HG03025 (cell line): ENCODE results near the gene TDRD10.

Source experiments
- ATAC-seq: cut with Tn5 transposase; IDR thresholded peaks from one replicate; pipeline ENCODE4 v1.9.1; 2021; ENCODE audit warnings: mild to moderate bottlenecking, moderate library complexity; ENCODE audit not compliant: unreplicated experiment, low FRiP score

The TDRD10 gene

DNA sequence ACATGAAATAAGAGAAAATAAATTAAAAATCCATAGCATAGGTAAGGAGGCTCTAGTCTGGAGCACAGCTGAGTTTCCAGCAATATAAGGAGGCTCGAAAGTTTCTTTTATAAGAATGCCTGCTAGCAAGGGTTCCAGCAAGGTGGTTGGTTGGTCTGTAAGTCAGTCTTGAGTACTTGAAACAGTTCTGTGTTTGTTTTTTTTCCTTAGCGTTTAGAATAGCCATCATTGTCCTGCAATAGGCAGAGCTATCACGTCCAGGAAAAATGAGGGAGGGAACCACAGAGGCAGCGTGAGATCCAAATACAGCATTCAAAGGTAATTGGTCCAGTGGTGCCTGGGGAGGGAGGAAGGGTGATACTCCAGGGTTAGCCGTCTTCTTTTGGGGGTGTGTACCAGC is 48.1 kb downstream of the TDRD10 start:
- no peak for ATAC-seq

DNA sequence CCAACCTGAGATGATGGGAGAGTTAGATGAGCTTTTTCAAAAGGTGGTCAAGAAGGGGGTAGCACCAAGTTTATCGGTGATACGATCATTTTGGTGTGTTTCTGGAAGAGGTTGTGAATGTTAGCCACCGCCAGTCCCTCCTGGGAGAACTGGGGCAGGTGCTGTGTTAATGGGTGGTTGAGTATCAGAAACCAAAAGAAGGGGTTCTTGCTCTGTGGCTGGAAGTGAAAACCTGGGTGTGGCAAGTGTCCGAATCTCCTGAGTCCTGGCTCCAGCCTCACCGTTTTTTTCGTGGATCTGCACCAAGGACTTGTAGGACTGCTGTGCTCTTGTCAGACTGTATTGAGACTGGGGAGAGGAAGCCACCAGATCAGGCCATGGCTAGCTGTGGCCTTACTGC is 48.6 kb downstream of the TDRD10 start:
- ATAC-seq = no peak

DNA sequence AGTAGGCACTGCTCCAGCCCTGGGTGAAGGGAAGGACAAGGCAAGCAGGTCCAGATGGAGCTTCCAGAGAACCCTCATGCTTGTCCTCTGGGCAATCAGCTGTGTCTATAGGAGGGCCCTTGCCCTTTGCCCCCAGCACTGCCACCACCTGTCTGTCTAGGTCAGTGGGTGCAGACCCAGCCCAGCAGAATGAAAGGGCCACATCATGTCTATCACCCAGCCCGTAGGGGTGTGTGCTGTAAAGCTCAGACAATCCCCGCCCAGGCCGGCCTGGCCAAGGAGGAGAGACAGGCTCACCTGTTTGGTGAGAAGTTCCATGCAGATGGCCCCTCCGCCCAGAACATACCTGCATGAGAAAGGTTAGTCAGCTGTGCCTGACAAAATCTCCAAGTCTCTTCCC is 49.5 kb downstream of the TDRD10 start:
- no peak for ATAC-seq

DNA sequence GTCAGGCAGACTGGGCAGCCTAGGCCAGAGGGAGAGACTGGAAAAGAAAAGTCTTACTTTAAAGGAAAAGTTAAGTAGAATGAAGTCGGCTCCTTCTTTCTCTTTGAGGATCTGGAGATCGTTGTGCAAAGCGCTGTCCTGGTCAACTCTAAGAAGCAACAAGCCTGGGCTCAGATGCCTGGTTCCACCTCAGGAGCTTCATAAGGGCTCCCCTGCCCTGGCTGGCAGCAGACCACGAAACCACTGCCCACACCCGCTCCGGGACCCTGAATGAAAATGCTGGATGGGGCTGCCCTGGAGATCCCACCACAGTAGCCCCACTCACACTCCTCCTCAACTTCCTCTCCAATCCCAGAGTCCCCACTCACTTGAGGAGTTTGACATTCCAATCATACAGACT is 50.0 kb downstream of the TDRD10 start:
- ATAC-seq = no peak

DNA sequence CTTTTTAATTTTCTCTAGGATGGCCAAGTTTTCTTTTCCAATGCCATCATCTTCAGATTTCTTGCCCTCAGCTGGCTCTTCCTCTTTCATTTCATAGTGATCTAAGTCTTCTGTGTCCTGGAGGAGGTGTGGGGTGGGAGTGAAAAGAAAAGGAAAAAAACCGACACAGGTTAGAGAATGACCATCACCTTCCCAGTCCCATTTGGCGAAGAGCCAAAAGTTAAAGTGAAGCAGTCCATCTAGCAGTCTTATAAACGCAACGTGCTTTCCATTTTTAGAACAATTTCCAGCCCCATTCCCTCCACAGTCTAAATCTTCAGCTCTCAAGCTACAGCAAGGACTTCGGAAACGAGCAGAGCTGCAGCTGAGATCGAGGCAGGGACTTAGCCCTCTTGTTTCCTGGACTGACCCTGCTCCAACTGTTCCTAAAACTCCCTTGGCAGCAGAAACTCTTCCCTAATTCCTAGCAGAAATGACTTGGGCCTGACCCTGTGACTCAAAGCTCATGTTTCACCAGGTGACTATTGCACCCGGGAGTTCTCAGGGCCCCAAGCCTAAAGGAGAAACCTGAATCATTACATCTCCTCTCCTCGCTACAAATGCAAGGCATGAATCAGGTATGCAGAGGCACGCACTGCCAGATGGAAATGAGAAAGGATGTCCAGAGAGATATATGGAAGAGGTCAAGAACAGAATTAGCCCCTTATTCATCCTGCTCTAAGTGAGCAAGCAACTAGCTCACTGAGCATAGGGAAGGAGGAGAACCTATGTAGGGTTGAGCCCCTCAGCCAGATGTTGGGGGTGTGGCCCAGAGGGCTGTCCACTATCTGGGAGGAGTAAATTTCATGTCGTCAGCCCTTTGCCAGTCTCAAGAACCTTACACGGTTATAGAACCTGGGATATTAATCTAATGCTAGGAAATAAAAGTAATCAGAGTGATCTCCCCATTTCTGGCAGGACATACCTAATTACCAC is 51.3 kb downstream of the TDRD10 start:
- ATAC-seq = no peak

DNA sequence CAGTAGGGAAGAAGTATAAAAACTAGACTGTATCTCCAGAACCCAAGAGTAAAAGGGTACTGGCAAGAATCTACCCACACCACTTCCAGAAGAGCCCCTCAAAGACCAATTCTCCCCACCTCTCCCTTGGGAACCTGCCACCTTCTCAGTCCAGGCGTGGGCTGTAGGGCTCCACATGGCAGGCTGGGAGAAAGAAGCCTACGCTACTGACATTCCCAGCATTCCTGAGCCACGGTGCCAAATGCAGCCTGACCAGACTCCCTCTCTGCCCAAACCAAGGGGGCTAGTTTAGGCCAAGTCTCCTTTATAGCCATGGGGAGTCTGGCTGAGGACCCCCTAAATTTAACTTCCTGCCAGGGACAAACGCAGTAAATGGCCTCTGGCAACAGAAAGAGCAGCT is 54.4 kb downstream of the TDRD10 start:
- no peak for ATAC-seq

DNA sequence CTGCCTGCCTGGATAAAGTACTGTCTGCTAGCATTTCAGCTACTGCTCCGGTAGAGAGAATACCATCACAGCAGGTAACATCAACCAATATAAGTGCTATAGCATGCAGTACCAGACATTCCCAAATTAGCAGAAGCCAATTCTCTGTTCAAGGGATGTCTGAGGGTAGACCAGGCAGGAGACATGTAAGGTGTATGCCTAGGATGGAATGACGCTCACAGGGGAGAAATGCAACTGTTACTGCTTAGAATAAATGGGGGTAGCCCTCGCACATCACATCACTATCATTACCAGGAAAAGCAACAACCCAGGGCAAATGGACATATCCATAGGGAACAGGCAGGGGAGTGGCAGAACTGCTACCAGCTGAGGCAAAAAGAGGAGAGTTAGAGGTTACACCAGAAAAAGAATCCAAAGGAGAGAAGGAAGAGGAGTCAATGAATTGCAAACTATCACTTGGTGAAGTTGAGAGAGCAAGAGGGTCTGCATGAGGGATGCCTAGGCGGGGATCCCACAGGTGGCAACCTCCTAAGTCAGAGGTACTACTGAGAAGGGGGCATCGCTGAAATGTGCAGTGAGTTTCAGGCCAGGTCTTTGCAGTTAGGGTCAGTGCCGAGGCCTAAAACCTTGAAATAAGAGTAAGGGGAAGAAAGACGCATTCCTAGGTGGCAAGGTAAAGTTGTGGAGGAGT is 55.4 kb downstream of the TDRD10 start:
- ATAC-seq = no peak

DNA sequence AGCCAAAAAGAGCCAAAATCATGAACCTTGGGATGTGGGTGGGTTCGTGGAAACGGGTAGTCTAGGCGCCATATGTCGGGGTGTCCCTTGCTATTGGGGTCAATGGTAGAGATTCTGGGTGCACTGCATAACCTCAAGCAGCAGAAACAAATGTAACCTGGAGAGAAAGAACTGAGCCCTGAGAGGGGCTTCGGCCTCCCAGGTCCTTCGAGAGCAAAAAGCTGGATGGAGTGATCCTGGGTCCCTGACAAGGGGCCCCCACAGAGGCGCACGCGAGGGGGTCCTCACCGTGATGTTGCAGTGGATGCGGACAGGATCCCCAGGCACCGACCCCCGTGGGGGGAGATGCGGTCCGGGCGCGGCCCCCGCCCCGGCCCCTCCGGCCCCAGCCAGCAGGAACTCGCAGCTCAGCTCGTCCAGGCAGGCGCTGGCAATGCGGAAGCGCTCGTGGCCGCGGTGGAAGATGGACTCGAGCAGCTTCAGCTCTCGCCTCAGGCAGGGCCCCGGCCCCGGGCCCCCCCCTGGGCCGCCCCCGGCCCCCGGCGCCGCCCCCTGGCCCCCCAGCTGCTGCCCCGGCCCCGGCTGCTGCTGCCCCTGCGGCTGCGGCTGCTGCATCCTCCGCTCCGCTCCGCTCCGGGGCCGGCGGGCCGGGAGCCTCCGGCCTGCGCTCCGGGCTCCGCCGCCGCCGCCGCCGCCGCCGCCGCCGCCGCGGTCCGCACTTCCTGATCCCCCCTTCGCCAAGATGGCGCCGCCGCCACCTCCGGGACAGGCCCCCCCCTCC is 56.1 kb downstream of the TDRD10 start, which contains the start of gene UBE2Q1:
TSS of gene UBE2Q1 (minus strand) at position 724 of the 781 bp plus-strand sequence. CDS start at position 615, 109 bp downstream.
- ATAC-seq = peak; percentile 18

DNA sequence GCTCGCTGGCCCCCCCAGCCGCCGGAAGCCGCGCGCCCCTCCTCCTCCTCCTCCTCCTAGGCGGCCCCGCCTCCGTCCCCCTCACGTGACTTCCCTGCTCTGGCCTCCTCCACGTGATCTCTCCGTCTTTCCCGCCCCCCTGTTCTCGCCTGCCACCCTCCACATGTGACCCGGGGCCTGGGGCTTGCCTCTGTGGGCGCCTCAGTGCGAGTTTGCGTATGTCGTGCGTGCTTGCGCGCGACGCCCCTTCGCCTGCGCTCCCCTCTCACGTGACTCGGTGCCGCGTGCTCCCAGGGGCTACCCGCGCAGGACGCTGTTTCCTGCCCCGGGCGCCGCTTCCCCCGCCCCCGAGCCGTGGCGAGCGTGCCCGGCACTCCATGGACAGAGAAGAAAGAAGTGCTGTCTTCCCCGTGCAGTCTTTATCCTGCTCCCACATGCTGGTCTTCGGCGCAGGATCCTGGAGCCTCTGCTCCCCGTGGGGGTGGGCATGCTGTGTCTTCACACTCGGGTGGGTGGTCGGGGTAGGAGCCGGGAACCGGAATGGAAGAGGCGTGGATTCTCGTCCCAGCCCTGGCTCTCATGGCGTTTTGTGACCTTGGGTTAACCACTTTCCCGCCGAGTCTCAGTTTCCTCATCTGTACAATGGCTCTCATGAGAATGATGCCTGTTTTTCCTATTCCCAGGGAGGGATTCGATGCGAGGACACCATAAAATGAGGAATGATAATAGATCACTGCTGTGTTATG is 56.9 kb downstream of the TDRD10 start:
- ATAC-seq = peak; percentile 86

DNA sequence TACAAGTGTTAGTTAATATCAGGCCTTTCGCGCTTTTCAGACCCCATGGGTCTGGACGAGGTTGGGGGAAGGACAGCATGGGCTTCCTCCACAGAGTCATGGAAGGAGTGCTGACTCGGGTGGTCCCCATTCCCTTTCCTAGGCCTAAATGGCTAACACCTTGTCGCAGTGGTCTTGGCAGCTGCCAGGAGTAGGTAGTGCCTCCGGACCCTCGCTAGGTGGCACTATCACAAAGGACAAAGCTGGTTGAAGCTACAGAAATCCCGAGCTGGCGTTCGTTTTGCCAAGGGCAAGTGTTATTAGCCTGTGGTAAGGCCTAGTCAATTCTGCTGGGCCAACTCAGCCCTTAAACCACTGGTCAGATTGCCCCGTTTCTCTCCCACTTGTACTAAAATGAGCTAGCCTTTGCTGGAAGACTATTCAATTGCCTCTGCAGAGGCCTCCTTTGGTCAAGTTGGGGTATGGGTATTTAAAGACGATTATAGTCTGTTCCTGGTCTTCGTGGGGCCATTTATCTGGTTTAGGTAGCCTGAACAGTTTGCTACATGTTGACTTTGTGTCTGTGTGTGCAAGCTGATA is 57.5 kb downstream of the TDRD10 start:
- peak; percentile 17 for ATAC-seq

DNA sequence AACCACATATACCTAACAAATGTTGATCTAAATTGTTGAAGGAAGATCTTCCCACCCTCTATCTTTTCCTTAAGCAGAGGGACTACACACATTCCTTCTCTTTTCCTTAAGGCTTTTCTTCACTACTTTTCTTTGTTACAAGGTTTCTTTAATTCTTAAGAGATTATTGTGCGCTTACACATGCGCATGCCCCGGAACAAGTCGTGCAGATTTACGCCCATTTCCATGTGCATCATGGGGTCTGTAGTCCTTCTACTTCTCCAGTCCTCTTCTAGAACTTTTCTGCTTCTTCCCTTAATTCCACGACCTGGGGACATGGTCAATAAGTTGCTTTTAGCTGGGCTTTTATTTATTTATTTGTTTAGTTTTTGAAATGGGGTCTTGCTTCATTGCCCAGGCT is 63.9 kb downstream of the TDRD10 start:
- ATAC-seq = no peak

DNA sequence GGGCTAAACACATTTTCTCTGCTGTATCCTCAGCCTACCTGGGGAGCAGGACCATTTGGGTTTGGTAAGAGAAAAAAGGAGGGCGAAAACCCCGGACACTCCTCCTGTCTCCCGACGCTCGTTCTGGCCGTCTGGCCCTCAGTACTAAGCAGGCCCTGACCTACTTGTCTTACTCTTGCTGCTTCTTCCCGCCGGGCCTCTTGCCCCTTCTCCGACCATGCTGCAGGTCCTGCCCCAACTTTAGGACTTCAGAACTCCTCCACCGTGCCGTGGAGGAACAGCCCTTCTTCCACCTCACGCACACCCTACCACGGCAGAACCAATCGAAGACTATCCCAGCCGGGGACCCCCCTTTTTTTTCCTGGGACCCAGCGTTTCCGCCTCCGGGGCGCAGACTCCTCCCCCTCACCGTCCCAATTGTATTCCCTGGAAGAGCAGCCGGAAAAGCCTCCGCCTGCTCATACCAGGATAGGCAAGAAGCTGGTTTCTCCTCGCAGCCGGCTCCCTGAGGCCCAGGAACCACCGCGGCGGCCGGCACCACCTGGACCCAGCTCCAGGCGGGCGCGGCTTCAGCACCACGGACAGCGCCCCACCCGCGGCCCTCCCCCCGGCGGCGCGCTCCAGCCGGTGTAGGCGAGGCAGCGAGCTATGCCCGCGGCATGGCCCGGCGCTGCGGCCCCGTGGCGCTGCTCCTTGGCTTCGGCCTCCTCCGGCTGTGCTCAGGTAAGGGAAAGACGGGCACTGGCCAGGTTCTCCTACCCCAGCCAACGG is 65.6 kb downstream of the TDRD10 start, which contains the start of gene CHRNB2:
TSS of gene CHRNB2 (plus strand) at position 393 of the 771 bp plus-strand sequence. CDS start at position 660, 267 bp downstream.
- ATAC-seq = no peak

DNA sequence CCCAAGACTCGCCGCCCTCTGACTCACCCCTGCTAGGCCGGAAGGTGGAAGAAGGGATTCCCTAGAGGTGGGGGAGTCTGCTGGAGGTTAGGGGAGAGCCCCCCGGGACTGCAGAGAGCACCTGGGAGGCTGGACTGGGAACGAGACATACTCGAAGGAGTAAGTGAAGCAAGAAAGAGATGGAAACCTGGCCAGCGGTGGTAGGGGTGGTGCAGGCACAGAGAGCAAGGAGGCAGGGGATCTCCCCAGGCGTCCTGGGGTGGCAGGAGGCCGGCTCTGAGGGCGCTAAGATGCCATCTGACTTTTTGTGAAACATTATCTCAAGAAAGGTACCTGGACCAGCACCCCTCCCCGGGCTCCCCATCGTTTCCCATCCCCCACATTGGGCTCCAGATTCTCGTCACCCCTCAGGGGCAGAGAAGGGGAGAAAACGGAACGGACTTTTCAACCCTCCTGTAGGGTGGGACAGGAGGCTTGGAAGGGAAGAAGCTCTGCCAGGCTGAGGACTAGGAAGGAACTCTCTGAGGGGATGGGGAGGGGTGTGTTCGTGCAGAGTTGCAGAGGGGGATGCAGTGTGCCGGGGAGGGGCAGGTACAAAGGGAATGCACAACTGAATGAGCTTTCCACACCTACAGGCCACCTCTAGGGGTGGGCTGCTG is 66.3 kb downstream of the TDRD10 start:
- no peak for ATAC-seq

DNA sequence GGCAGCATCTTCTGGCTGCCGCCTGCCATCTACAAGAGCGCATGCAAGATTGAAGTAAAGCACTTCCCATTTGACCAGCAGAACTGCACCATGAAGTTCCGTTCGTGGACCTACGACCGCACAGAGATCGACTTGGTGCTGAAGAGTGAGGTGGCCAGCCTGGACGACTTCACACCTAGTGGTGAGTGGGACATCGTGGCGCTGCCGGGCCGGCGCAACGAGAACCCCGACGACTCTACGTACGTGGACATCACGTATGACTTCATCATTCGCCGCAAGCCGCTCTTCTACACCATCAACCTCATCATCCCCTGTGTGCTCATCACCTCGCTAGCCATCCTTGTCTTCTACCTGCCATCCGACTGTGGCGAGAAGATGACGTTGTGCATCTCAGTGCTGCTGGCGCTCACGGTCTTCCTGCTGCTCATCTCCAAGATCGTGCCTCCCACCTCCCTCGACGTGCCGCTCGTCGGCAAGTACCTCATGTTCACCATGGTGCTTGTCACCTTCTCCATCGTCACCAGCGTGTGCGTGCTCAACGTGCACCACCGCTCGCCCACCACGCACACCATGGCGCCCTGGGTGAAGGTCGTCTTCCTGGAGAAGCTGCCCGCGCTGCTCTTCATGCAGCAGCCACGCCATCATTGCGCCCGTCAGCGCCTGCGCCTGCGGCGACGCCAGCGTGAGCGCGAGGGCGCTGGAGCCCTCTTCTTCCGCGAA is 69.4 kb downstream of the TDRD10 start:
- ATAC-seq = no peak

DNA sequence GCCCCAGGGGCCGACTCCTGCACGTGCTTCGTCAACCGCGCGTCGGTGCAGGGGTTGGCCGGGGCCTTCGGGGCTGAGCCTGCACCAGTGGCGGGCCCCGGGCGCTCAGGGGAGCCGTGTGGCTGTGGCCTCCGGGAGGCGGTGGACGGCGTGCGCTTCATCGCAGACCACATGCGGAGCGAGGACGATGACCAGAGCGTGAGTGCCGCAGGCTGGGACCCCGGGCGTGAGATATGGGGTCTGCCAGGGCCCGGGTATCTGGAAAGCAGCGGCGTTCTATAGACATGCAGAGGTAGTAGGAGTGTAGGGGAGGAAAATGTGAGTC is 69.9 kb downstream of the TDRD10 start:
- no peak for ATAC-seq

DNA sequence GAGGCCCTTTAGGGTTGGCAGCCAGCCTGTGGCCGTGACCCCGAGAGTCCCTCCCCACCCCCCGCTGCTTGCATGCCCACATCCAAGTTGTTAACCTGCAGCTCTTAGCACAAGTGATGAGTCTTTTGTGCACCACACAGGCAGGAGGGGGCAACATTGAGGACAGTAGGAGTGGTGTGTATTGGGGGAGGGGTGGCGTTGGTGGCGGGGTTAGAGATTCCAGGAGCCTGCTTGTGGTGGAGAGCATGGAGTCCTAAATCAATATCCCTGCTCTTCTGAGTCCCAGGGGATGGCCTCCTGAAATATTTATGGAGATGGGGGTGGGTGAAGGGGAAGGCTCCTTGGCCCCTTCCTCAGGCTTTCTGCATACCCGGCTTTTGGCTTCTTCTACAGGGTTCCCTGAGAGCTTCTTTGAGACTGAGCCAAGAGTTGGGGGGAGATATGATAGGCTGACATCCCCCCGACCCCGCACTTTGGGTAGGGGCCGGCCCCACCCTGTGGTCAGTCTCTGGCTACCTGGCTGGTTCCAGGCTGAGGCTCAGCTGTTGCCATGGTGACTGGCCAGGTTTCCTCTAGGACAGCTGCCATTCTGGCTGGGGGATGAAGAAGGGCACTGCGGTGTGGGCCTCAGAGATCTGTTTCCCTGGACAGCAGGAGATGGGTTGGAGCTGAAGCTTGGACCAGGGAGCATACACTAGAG is 70.6 kb downstream of the TDRD10 start:
- no peak for ATAC-seq

DNA sequence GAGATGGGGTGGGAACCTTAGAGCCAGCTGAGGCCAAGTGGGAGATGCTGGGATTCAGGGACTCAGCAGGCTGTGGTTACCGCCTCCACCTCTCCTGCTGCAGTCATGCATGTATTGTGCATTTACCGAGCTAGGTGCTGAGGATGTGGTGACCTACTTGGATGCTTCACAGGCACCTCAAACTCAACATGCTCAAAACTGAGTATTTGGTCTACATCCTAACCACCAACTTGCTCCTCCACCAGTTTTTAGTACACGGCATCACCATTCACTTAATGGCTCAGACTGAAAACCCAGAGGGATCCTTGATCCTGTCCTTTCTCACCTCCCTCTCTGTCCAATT is 71.1 kb downstream of the TDRD10 start:
- no peak for ATAC-seq
